ENCODE data around the gene CSNK1G2.

Gene CSNK1G2

DNA sequence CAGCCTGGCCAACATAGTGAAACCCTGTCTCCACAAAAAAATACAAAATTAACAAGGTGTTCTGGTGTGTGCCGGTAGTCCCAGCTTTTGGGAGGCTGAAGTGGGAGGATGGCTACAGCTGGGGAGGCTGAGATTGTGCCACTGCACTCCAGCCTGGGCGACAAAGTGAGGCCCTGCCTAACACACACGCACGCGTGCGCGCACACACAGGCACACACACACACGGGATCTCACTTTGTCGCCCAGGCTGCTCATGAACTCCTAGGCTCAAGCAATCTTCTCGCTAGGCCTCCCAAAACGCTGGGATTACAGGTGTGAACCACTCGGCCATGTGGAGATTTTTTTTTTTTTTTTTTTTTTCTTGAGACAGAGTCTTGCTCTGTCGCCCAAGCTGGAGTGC lies 77.8 kb downstream of the CSNK1G2 start:
- DNase-seq (ENCODE audit: low read depth in 2 of 2) = no peak

DNA sequence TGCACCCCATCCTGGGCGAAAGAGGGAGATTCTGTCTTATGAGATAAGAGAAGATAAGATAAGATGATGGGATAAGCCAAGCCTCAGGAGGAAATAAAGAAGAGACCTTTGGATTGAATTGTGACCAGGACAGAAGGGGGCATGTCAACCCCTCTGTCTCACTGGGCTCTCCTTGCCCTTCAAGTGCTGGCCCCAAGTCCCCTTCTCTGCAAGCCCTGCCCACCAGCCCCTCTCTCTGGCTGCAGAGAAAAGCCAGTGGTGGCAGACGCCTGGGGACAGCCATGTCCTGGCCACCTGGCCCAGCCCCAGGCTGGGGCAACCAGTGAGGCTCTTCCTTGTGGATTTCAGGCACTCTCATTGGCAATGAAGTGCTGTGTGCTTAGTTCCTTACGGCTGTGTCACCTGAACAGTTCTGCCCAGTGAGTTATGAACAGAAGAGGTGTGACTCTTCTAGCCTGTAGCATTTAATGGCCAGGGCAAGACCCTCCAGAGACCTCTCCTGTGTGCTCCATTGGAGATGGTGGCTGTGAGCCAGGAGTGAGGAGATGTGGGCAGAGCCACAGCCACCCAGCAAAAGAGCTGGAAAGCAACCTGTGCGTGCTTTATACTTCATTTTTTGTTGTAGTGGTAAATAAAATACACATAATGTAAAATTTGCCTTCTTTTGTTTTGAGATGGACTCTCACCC lies 80.6 kb downstream of the CSNK1G2 start:
- DNase-seq (ENCODE audit: low read depth in 2 of 2) = no peak

DNA sequence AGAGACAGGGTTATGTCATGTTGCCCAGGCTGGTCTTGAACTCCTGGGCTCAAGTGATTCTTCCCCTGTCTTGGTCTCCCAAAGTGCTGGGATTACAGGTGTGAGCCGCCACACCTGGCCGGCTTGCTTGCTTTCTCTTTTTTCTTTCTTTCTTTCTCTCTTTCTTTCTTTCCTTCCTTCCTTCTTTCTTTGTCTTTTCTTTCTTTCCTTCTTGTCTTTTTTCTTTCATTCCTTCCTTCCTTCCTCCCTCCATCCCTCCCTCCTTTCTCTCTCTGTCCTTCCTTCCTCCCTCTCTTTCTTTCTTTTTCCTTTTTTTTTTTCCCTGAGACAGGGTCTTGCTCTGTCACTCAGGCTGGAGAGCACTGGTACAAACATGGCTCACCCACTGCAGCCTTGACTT lies 81.3 kb downstream of the CSNK1G2 start:
- DNase-seq (ENCODE audit: low read depth in 2 of 2) = no peak

DNA sequence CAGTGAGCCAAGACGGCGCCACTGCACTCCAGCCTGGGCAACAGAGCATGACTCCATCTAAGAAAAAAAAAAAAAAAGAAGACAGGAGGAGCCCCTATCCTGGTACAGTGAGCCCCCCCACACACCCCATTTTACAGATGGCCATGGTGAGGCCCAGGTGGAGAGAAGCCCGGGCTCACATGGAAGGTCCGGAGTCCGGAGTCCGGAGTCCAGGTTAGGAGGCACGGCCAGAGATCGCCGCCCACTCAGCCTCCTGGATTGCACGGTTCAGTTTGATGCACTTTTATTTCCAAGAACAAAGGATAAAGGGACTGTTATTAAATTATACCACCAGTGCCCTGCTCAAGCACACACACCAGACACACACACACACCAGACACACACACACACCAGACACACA lies 85.8 kb downstream of the CSNK1G2 start:
- DNase-seq (ENCODE audit: low read depth in 2 of 2) = no peak

DNA sequence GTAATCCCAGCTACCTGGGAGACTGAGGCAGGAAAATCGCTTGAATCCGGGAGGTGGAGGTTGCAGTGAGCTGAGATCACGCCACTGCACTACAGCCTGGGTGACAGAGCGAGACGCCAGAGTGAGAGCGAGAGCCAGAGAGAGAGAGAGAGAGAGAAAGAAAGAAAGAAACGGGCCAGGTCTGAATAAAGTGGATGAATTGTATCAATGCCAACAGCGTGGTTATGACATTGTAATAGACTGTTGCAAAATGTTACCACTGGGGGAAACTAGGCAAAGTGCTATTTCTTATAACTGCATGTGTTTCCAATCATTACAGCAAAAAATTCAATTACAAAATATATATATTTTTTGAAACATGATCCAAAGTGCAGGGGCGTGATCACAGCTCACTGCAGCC lies 86.4 kb downstream of the CSNK1G2 start:
- DNase-seq (ENCODE audit: low read depth in 2 of 2) = no peak
